HepG2 (cell line): ENCODE data around the gene JAZF1. TPM values are rescaled to one million over a fixed set of nuclear protein-coding genes. Genes with fewer than 3 reads are reported as not detected.

Source experiments
- ATAC-seq: fragments of 200-7000 bp; cut with Tn5 transposase; 3 replicates; pipeline ENCODE4 v1.9.1; 2020; ENCODE audit warnings: mild to moderate bottlenecking, moderate library complexity
- BruUV-seq: library from RNA; stranded (reverse); fragments of 400-500 nt; replicated peaks from 2 replicates; lab custom pipeline; 2021; lab: Mats Ljungman, UMichigan
- CTCF ChIA-PET: fragments of 300-600 bp; formaldehyde crosslinking; extraction: SDS; loops from one replicate; lab custom pipeline; 2021; ENCODE audit warnings: low total read pairs, inconsistent platforms, low intra/inter-chr PET ratio; lab: Yijun Ruan, JAX
- POLR2A ChIA-PET: fragments of 350-600 bp; sonication (Branson Sonifier 250); formaldehyde crosslinking; loops from one replicate; lab custom pipeline; 2020; ENCODE audit warnings: antibody characterized with exemption, inconsistent platforms; lab: Yijun Ruan, JAX
- DNase-seq: peaks from one replicate; pipeline ENCODE4 v3.0.0-alpha.2; 2015; ENCODE audit warnings: low spot score
- FAIRE-seq: peaks from 3 replicates; lab custom pipeline; 2011; peaks lifted over from hg19 to GRCh38; lab: Jason Lieb, UNC
- H2AFZ ChIP-seq: one replicate; pipeline ENCODE4 v1.6.1; 2011; ENCODE audit warnings: low read length, inconsistent platforms
- H3K27ac ChIP-seq: fragments of 300-600 bp; 3 replicates; pipeline ENCODE4 v1.8.0; 2011; ENCODE audit warnings: mixed run types, mild to moderate bottlenecking, mixed read lengths, low read length, inconsistent platforms; ENCODE audit not compliant: insufficient read depth; ENCODE audit errors: extremely low read length
- H3K27me3 ChIP-seq, 2 experiments: fragments of 200-600 bp in 1 of 2; 2 replicates in 1 of 2; 3 replicates in 1 of 2; pipeline versions ENCODE4 v1.6.0 to v1.8.0; 2011; ENCODE audit warnings: low read length in 2 of 2, mild to moderate bottlenecking in 2 of 2, moderate library complexity in 2 of 2, inconsistent platforms in 1 of 2; ENCODE audit not compliant: insufficient read depth in 2 of 2, control insufficient read depth in 1 of 2
- H3K36me3 ChIP-seq, 2 experiments: fragments of 200-600 bp in 1 of 2; replicated peaks in 1 of 2; 2 replicates in 1 of 2; 3 replicates in 1 of 2; pipeline versions ENCODE4 v1.5.1 to v1.8.0; 2011; ENCODE audit warnings: low read length in 2 of 2, inconsistent platforms in 1 of 2; ENCODE audit not compliant: insufficient read depth in 2 of 2, control insufficient read depth in 1 of 2
- H3K4me1 ChIP-seq: 2 replicates; pipeline ENCODE4 v1.5.1; 2012; ENCODE audit warnings: low read length, inconsistent platforms; ENCODE audit not compliant: insufficient read depth
- H3K4me2 ChIP-seq: 2 replicates; pipeline ENCODE4 v1.6.0; 2011; ENCODE audit warnings: low read depth, low read length, inconsistent platforms
- H3K4me3 ChIP-seq, 3 experiments: fragments of 200-600 bp in 1 of 3; sonication (generic), shearing (Covaris generic) in 1 of 3; replicated peaks in 1 of 3; 2 replicates each; pipeline ENCODE4 v1.5.1; 2011 to 2016; ENCODE audit warnings: low read length in 3 of 3, inconsistent platforms in 2 of 3, low read depth in 2 of 3, mild to moderate bottlenecking in 2 of 3, control low read depth in 1 of 3, mixed read lengths in 1 of 3; ENCODE audit not compliant: insufficient read depth in 1 of 3
- H3K79me2 ChIP-seq: one replicate; pipeline ENCODE4 v1.6.1; 2011; ENCODE audit warnings: low read length, inconsistent platforms; ENCODE audit not compliant: insufficient read depth
- H3K9ac ChIP-seq: 2 replicates; pipeline ENCODE4 v1.6.0; 2011; ENCODE audit warnings: mild to moderate bottlenecking, low read depth, low read length, inconsistent platforms; ENCODE audit not compliant: insufficient read depth
- H3K9me3 ChIP-seq: 2 replicates; pipeline ENCODE4 v1.5.1; 2012; ENCODE audit warnings: mild to moderate bottlenecking, low read length
- H4K20me1 ChIP-seq: 2 replicates; pipeline ENCODE4 v1.6.0; 2011; ENCODE audit warnings: inconsistent platforms, mild to moderate bottlenecking, low read length, moderate library complexity; ENCODE audit not compliant: insufficient read depth
- AHR ChIP-seq: IDR thresholded peaks from 2 replicates; pipeline ENCODE4 v1.6.1; 2018; ENCODE audit warnings: missing genetic modification reagents, missing compliant biosample characterization
- CEBPG ChIP-seq: IDR thresholded peaks from 2 replicates; pipeline ENCODE4 v1.6.1; 2016
- CSRNP1 ChIP-seq: sonication (generic); formaldehyde crosslinking; IDR thresholded peaks from 2 replicates; pipeline ENCODE4 v1.8.1; 2023; ENCODE audit warnings: mild to moderate bottlenecking, missing genetic modification reagents
- DRAP1 ChIP-seq: IDR thresholded peaks from 2 replicates; pipeline ENCODE4 v1.6.1; 2016; ENCODE audit warnings: missing genetic modification reagents, missing compliant biosample characterization
- KAT2B ChIP-seq: fragments of 150-350 bp; IDR thresholded peaks from 2 replicates; pipeline ENCODE4 v1.6.1; 2014; ENCODE audit warnings: low read depth, low read length, borderline replicate concordance
- MED1 ChIP-seq: sonication (generic); formaldehyde crosslinking; IDR thresholded peaks from 2 replicates; pipeline ENCODE4 v1.4.0; 2020; ENCODE audit warnings: missing genetic modification reagents
- RBFOX2 ChIP-seq: fragments of 200-400 bp; formaldehyde crosslinking; IDR thresholded peaks from 2 replicates; pipeline ENCODE4 v1.6.1; 2017; ENCODE audit warnings: low read depth, mild to moderate bottlenecking, low read length
- SETDB1 ChIP-seq: sonication (generic); formaldehyde crosslinking; IDR thresholded peaks from 2 replicates; pipeline ENCODE4 v1.5.1; 2020; ENCODE audit warnings: missing genetic modification reagents, mild to moderate bottlenecking, borderline replicate concordance
- TP53 ChIP-seq: sonication (generic); formaldehyde crosslinking; conservative IDR thresholded peaks from 2 replicates; pipeline ENCODE4 v1.4.0; 2020; ENCODE audit warnings: missing genetic modification reagents
- YY1 ChIP-seq: IDR thresholded peaks from 2 replicates; pipeline ENCODE4 v1.6.1; 2011; ENCODE audit warnings: low read length, low read depth, moderate library complexity, mild to moderate bottlenecking; ENCODE audit not compliant: insufficient read depth, insufficient replicate concordance
- ZMAT3 ChIP-seq: sonication (generic); formaldehyde crosslinking; conservative IDR thresholded peaks from 2 replicates; pipeline ENCODE4 v1.7.0; 2021; ENCODE audit warnings: missing genetic modification reagents
- ZNF101 ChIP-seq: sonication (generic); formaldehyde crosslinking; IDR thresholded peaks from 2 replicates; pipeline ENCODE4 v1.4.0; 2020; ENCODE audit warnings: mild to moderate bottlenecking, low read depth, missing genetic modification reagents, borderline replicate concordance
- ZNF234 ChIP-seq: sonication (generic); formaldehyde crosslinking; conservative IDR thresholded peaks from 2 replicates; pipeline ENCODE4 v1.5.1; 2020; ENCODE audit warnings: mild to moderate bottlenecking, missing genetic modification reagents
- ZNF646 ChIP-seq: sonication (generic); formaldehyde crosslinking; IDR thresholded peaks from 2 replicates; pipeline ENCODE4 v1.9.0; 2021; ENCODE audit warnings: mild to moderate bottlenecking, missing genetic modification reagents
- ZNF775 ChIP-seq: sonication (generic); formaldehyde crosslinking; IDR thresholded peaks from 2 replicates; pipeline ENCODE4 v1.4.0; 2020; ENCODE audit warnings: missing genetic modification reagents, mild to moderate bottlenecking, moderate library complexity, borderline replicate concordance
- ZNF879 ChIP-seq: sonication (generic); formaldehyde crosslinking; IDR thresholded peaks from 2 replicates; pipeline ENCODE4 v1.8.1; 2023; ENCODE audit warnings: missing genetic modification reagents
- WGBS: methylation state at CpG from one replicate; pipeline ENCODE4 v1.1.6; 2017; ENCODE audit warnings: low lambda C conversion rate; 5-methylcytosine and 5-hydroxymethylcytosine counted together
- in situ Hi-C: cut with HindIII; loops from 2 replicates; pipeline ENCODE4 v1.10.0; 2017; ENCODE audit warnings: low pct_unique_long_range_greater_than_20kb; ENCODE audit not compliant: extremely low pct_ligation_motif_present
- intact Hi-C: fragments of 100-400 bp; cut with micrococcal nuclease; formaldehyde crosslinking; loops from one replicate; pipeline ENCODE4 v1.10.0; 2022; ENCODE audit not compliant: unreplicated experiment
- polyA plus RNA-seq, 8 experiments: library from polyadenylated mRNA; depleted of rRNA in 3 of 8; stranded (reverse) in 7 of 8; unstranded in 1 of 8; fragments of >200 nt; fragmentation: Illumina TruSeq in 4 of 8; extraction: Trizol in 4 of 8; gene quantifications; 2 replicates each; pipeline versions ENCODE4 v1.2.1 to v1.2.3, GENCODE V29; 2011 to 2016; ENCODE audit warnings: low read depth in 4 of 8, missing spikeins in 1 of 8, mixed read lengths in 1 of 8; ENCODE audit not compliant: insufficient read depth in 1 of 8
- total RNA-seq, 5 experiments: library from RNA; depleted of rRNA; stranded (reverse); fragments of >200 nt; fragmentation: Illumina TruSeq; extraction: Trizol; gene quantifications; 2 replicates each; pipeline ENCODE4 v1.2.3, GENCODE V29; 2016; ENCODE audit warnings: low read depth in 1 of 5

Gene JAZF1
- total and polyA plus RNA-seq, 2 of the 13 experiments (the other 11 are each of a cell fraction or from before 2014, with no cell fraction given): not detected

- no peak for DNase-seq
These were observed 50.3 kb downstream of the JAZF1 start for GRCh38 chr7:28130277-28130676.

More at GRCh38 chr7:28130277-28130676, 50.3 kb downstream of the JAZF1 start:
- no peaks in the 10 kb centered on the region for H3K9me3 ChIP-seq
- no peak overlapping the region for H3K4me3 ChIP-seq
- FAIRE-seq (no peak), ATAC-seq (no peak)
- POLR2A ChIA-PET: no interaction called here
- H3K4me1 ChIP-seq: no peaks in the 10 kb centered on the region
- CTCF ChIA-PET: no interaction called here
- in situ Hi-C loops (no loop called here), intact Hi-C loops (no loop called here)
- H2AFZ ChIP-seq: no peak overlapping the region
- H3K27me3 ChIP-seq: peaks cover 0 to 6% of the 10 kb centered on the region in 2 experiments; a peak in 1 of 5 replicates
- H3K9ac ChIP-seq: no peak overlapping the region
- no peaks in the 10 kb centered on the region for H3K36me3 ChIP-seq
- 40% methylated on average over 3 of the region's 3 CpGs for WGBS
- no peak overlapping the region for H3K4me2 ChIP-seq
- no peak for TF ChIP-seq AHR (CRISPR knock-in tag)
- no peak for TF ChIP-seq ZNF234 (CRISPR knock-in tag)
- TF ChIP-seq YY1: no peak
- no peak for TF ChIP-seq CEBPG (CRISPR knock-in tag)
- no peak for TF ChIP-seq RBFOX2
- TF ChIP-seq ZNF879 (CRISPR knock-in tag): no peak
- TF ChIP-seq DRAP1 (CRISPR knock-in tag): no peak
- no peak for TF ChIP-seq ZNF101 (CRISPR knock-in tag)
- no peak for TF ChIP-seq ZMAT3 (CRISPR knock-in tag)
- no peak for TF ChIP-seq CSRNP1 (CRISPR knock-in tag)
- TF ChIP-seq TP53: no peak
- no peak for TF ChIP-seq ZNF646 (CRISPR knock-in tag)
- TF ChIP-seq SETDB1 (CRISPR knock-in tag): no peak
- no peak for TF ChIP-seq MED1
- TF ChIP-seq ZNF775: no peak
- no peak for TF ChIP-seq KAT2B
- no peaks in the 10 kb centered on the region for H3K79me2 ChIP-seq
- no peaks in the 10 kb centered on the region for H4K20me1 ChIP-seq
- no TSS peak for BruUV-seq
- H3K27ac ChIP-seq: no peak overlapping the region
